ENCODE measurements around the gene CTAGE15.
"Not testable (repeated sequence)": the region's sequence is repeated elsewhere in the genome, so short reads cannot be mapped to it uniquely, and the experiment has no call there.

GRCh38 chr7:143543288-143544038, 28.1 kb upstream of the CTAGE15 start:
- not testable (repeated sequence) for TF ChIP-seq CTCF, POLR2A (IDR thresholded peaks at IDR 0.05)
